NCI-H2196 (cell line): Measurements from ENCODE around the gene HECW1.
"Not testable (repeated sequence)": the region's sequence is repeated elsewhere in the genome, so short reads cannot be mapped to it uniquely, and the experiment has no call there.

Source experiments
- DNase-seq: peaks from one replicate; lab custom pipeline; 2025; ENCODE audit not compliant: unreplicated experiment; lab: John Stamatoyannopoulos, UW

The HECW1 gene

DNA sequence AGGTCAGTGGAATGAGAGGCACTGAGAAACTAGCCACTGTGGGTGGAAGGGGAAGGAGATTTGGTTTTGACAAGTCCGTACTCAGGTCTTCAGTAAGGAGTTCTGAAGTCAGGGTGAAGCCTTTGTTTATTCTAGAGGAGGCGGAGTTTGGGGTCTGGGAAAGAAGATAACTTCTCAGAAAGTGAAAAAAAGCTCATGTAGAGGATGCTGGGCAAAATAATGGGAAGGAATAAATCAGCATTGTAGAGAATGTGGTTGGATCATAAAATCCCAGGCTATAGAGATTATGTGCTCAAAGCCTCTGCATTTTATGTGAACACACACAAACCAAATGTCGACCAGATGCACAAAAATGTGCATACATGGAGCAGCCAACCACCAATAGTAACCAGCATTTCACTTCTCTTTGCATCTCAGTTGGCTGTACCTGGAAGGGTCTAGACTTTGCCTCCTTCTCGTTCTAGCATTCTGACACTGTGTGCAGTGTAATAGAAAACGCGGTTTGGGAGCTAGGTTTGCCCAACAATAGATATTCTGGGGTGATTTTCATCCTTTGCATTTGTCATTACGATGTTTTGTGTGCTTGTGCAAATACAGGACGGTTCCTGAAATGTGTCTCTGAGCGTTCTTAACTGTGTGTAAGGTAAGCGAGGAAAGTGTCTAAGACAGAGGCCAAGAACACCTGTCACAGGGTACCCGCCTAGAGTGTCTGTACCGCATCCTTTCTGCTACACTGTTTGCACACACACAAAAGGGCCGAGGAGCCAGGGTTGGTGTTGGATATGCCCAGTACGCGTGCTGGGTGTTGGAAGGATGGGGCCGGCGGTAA is 603 bp upstream of the HECW1 start:
- no peak for DNase-seq

DNA sequence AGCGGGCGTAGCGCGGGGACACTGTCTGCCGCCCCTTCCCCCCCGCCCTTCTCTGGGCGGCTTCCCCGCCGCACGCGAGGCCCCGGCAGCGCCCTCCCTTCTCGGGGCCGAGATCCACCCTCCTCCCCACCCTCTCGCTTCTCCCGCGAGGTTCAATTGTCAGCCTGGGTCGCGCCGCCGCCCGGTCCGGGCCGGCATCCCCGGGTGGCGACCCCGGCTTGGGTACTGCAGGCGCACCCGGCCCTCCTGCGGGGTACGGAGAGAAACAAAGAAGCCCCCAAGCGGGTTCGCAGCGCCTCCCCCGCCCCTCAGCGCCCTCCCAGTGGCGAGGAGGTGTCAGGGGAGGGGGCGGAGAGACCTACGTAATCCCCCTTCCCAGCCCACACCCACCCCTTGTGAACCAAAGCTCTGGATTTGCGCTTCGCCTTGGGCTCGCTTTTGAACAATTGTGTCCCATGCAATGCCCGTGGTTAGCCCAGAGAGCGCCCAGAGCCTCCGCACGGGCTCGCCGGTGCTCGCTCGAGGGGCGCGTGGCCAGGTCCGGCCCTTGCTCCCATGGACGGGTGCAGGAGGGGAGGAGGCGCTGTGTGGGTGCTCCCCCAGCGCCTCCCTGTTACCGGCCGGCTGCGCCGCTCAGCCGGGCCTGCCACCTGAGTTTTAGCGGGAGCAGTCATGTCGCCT is 634 bp downstream of the HECW1 start:
- DNase-seq: no peak

DNA sequence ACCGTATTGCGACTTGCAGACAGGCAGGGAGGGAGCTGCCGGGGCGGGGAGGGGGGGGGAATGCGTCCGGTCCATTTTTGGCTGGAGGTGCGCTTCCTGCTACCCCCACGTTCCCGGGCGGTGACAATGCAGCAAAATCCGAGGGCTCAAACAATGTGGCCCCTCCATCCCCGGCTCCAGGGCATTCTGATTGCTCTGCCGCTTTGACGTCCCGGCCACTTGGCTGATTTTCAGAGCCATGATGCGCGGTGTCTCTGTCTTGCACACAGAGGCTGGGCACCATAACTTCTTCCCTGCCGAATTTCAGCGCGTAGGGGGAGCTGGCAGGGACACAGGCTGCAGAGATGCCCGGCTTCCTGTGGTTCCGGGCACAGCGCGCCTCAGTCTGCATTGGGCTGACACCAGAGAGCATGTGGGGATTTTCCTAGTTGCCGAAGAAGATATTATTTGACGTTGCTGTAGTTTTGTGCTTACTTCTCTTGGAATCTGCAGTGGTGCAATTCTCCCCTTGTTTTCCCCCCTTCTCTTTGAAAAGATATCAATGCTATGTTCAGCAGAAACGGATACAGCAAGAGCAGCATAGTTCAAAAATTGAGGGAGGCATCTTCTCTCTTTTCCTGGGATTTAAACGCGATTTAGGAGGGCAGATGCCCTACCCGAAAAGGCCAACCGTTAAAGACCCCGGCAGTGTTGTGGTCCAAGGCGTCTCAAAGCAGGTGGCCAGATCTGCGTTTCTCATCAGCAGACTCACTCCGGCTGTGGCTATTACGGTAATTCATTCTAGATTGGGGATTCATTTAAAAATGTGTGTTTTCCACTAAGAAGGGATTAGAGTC is 1.4 kb downstream of the HECW1 start:
- no peak for DNase-seq

DNA sequence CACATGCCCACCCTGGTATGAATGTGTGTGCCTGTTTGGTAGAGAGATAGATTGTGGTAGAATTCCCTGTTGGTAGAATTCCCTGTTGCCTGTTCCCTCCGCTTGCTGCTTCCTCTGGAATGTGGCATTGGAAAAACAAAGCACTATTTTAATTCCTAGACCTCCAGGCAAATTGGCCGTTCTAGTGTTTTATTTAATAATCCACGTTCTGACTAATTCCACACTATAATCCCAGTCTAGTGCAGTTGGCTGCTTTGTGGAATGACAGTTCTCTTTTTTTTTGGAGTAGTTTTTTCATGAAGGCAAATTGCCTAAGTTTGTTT is 2.0 kb downstream of the HECW1 start:
- no peak for DNase-seq

DNA sequence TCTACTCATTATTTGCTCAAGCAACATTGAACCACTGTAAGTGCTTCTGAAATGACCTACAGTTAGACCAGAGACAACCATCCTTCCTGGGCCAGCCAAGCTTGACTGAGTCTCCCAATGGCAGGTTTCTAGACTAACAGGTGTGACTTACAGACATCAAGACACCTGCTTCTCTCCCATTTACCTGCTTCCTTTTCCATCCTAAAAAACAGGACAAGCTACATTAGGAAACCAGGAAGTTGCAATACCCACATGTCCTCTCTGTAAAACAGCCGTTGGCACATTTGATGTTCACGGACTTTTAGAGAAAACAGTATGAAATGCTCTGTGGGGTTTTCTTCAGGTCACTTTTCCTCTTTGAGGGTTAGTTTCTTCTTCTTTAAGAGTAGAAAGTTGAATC is 4.0 kb downstream of the HECW1 start:
- DNase-seq: no peak

DNA sequence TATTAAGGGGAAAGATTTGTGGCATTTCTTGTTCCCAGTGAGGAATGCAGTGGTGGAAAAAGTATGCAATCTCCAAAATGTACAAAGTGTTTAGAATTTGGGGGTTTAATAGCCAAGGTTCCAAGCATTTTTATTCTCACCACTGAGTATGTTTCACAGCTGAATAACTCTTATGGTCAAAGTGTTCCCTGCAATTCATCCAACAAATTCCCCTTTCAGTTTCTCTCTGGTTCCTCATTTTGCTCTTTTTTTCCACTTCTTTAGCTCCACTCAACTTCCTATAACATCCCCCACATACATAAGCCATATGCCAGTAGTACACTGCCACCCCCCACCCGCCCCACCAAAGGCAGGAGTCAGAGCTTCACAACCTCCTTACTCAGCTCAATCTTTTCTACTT is 4.6 kb downstream of the HECW1 start:
- DNase-seq: no peak

DNA sequence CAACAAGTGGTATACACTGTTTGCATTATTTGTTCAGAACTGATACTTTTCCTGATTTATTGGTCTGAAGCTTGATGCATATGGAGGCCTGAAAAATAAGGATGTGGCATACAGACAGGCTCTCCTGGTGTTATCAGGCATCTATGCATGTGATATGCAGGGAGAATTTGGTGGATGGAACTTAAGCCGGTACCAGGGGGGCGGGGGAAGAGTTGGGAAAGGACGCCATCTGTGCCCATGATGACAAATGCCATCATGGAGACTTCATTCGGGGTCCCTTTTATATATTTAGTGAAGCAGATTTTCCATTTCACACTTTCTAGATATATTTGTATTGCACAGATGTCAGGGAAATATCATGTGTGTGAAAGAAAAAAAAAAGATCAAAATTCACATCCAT is 5.4 kb downstream of the HECW1 start:
- DNase-seq: no peak

DNA sequence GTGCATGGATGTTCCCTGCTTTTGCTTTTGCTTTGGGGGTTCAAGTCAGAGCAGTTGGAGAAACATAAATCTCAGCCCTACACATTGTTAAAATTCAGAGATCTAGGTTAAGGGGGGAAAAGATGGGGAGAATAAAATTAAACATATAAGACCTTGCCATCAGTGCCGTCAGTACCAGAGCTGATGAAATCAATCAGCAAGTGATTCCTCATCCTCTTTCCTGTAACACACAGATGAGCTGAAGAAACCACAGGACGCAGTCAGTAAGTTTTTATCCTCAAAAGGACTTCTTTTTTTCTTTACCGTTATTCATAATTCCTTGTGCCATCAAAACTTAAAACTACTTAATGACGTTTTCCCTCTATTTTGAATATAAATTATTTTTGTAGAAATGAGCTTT is 5.9 kb downstream of the HECW1 start:
- no peak for DNase-seq

DNA sequence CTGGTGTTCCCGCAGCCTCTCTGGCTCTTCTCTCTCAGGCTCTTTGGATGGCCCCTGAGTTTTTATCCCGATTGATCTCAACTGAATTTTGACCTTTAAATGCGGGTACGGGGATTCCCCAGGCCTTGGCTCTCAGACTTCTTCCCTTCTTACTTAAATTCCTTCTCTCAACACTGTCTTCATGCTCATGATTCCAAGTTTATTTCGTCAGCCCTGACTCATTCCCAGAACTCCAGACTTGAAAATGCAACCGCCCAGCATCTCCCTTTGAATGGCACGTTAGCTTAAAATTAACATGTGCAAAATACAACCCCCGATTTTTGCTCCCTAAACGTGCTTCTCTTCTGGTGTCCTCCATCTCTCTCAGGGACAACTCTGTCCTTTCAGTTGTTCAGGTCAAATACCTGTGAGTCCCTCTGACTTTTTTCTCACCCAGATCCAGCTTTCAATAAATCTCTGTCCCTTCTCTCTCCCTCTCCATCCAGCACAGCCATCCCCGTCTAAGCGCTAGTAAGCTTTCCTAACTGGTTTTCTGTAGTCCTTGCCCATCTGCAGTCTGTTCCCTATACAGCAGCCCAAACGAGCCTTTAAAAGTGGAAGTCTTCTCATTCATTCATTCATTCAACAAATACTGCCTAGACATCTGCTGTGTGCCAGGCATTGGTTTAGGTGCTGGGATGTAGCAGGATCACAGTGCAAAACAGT is 7.1 kb downstream of the HECW1 start:
- DNase-seq: no peak

DNA sequence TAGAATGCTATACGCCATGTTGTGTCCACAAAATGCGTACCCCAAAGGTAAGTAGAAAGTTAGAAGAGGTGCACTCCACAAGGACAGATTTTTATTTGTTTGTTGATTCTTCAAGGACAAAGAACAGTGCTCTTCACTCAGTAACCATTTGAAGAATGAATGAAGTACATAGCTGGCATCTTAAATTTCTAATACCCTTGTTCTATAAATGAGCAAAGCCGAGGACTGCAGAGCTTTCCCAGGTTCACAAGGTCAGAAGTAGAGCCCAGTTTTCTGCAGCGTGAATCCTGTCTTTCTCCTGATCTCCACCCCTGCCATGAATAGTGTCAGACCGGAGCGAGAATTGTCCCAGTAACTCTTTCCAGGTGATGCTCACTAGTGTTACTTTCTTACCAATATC is 9.5 kb downstream of the HECW1 start:
- DNase-seq: no peak

DNA sequence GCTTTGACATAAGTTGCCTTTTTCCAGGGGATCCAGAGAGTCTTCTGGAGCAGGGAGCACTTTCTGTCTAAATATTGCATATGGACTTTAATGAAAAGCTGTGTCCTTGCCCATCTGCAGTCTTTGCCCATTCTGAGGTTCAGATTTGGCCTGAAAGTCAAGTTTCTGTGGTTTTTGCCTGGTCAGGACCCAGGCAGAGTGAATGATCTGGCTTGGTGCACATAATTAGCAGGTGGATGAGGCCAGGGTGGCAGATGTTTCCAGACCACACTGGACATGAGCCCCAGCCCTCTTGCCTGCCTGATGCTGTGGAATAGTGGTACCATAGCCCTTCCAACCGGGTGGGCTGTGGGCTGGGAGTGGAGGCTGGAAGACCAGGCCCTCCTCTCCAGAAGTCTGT is 11.0 kb downstream of the HECW1 start:
- DNase-seq: no peak

DNA sequence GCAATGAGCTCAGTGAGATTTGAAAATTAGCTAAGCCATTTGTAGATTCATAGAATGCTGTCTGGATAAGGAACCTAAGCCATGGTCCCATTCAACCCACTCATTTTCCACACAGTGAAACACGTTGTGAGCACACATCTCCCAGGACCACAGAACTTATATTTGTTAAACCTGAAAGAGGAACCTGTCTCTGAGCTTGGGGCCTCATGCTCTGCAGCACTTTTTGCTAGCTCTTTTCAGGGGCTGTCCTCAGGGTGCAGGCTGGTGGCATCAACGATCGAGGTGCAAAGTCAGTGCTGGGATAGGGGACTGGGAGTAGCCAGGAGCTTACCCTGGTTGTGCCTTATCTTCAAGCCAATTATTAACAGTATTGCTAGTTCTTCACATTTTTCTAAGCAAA is 11.9 kb downstream of the HECW1 start:
- DNase-seq: no peak

DNA sequence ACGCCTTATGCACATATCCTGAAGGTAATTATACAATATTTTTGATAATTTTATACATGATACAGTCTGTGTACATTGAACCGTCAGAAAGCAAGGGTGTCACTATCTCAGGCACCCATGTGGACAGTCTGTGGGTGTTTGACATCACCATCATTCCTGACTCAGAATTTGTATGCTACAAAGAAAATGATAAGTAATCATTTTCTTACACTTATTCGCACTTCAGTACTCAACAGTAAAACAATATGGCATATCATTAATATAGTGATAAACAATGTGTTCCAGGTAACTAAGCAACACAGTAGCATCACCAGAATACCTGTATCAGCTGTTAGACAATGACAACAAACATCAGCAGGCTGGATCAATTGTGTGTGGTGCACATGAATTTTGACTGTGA is 17.9 kb downstream of the HECW1 start:
- no peak for DNase-seq

DNA sequence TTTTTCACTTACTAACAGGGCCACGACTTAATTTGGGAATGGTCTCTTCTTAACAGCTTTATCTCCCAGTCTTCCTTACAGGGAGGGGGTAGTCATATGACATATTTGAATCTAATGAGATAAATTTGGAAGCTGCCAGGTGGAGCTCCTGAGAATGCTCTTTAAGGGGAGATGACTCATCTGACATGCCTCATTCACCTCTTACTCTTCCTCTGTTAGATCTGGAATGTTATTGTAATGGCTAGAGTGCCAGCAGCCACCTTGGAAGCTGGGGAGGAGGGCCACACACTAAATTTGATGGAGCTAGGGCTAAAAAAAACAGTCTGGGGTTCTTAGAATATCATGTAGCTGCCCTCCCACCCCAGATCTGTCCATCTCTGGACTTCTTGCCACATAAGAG is 22.7 kb downstream of the HECW1 start:
- no peak for DNase-seq

DNA sequence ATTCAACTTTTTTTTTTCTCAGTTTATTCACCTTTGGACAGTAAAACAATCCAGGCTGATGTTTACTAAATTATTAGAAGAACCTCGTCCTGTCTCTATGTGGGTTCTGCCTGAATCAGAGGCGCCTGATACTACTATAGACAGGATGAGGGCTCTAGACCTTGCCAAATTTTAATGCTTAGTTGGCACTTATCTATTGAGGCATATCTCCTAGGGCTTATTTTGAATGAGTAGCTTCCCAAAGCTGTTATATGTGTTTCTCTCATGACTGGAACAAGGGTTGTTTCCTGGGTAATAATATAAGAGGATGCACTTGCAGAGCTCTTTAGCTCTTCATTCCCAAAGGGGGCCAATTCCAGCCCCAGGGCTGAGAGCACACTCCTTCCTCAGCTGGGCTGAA is 23.6 kb downstream of the HECW1 start:
- DNase-seq: no peak

DNA sequence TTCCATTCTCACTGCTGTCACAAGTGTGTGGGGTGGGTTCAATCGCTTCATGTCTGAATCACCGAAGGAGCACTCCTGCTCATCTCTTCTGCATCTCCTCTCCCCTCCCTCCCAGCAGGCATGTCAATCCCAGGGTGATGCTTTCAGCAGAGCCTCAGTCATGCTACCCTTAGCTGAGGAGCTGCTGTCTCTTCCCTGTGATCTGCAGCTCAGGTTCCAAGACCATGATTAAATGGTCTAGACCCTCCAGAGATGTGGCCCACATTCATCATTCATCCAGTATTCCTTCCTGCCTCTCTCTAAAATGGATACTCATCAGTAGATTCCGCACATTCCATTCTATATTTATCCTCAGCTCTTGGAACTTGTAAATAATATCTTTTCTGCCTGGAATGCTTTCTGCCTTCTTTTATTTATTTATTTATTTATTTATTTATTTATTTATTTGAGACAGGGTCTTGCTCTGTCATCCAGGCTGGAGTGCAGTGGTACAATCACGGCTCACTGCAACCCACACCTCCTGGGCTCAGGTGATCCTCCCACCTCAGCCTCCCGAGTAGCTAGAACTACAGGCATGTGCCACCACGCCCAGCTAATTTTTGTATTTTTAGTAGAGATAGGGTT is 24.8 kb downstream of the HECW1 start:
- DNase-seq: not testable (repeated sequence)

DNA sequence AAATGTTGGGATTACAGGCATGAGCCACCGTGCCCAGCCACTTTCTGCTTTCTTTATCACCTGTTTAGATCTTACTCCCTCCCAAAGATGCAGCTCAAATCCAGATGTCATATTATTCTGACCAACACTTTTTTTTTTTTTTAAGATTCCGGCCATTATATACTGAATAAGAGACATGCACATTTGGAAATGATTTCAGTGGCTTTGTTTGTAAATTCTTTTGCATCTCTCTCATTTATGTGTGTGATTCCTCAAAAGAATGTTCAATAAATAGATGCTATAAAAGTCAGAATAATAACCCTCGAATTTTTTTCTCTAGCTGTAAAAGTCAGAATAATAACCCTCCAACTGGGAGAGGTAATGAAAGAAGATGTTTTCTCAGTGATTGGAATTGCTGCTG is 25.4 kb downstream of the HECW1 start:
- no peak for DNase-seq

DNA sequence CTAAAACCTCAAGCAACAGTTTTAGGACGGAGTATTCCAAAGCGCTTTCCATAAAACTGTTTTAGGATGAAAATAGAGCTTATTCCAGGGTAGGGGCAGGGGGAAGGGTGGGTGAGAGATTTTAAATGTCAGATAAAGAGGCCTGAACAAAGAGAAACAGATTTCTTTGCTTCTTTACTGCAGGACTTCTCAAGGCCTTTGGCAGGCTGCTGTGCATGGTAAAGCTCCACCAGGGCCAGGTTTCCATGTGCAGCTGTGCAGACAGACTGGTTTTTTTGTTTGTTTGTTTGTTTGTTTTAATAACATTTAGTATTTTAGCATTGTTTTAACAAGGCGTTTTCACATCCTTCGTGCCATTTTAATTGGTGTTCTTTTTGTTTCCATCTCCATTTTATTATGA is 26.3 kb downstream of the HECW1 start:
- no peak for DNase-seq

DNA sequence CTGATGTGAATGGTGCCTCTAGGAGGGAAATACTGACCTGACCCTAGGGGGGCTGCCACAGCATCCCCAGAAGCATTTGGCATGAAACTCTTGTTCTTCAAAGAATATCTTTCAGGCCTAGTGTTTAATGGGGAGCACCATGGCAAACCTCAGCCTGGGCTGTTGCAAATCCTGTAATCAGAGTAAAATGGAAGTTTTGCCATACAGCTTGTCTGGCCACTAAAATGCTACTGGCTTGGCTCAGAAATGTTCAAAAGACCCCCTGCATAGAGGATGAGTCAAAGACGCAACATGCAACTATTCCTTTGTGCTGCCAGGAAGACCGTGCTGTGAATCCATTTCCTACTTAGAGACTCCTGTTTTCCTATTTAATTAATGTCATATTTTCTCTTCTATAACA is 26.7 kb downstream of the HECW1 start:
- no peak for DNase-seq

DNA sequence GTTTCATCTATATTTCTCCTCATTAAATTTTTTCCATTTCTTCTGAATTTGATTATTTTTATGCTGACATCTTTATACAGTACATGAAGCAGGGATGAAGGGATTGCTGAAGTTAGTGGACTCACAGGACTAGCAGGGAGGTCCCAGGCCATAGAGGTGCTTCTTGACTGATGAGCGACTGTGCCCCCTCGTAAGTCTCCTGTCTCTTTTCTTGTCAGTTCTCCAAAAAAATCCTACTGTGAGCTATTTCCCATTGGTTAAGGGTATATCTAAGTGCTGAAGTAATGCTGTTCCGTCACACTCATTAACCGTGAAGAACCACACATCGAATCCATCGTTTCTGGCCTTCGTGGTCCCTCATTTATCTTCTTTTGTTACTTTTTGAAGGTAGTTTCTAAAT is 27.7 kb downstream of the HECW1 start:
- no peak for DNase-seq

DNA sequence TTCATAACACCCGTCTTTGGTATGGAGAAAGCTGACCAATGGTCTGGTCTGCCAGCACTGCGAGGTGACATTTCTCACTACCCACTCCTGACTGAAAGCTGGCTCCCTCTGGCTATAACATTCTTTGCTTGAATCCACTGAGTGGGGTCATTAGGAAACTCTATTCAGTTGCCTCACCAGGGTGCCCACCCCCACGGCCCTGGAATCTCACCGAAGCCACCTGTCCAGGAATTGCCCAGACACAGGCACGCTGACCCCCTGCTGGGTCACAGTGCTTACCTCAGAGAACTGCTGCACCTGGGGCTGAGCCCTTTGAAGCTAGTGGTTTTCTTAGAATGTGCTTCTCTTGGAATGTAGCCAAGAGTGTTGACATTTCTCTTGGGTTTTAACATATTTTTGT is 28.6 kb downstream of the HECW1 start:
- no peak for DNase-seq
